Right hindlimb (tissue), 1 donor: ENCODE measurements around the gene GRIN2A.

Source experiments
- DNase-seq: peaks from one replicate; pipeline ENCODE4 v3.0.0-alpha.2; 2018

GRIN2A gene

GRCh38 chr16:9805109-9805508 is 377.1 kb downstream of the GRIN2A start:
- DNase-seq, result no peak

GRCh38 chr16:9802160-9802559 is 380.1 kb downstream of the GRIN2A start:
- no peak for DNase-seq

- no peak for DNase-seq
Observed at GRCh38 chr16:9801651-9802050, 380.6 kb downstream of the GRIN2A start.

- DNase-seq, result no peak
Observed at GRCh38 chr16:9800186-9800738, 382.0 kb downstream of the GRIN2A start.

- no peak for DNase-seq
Observed at GRCh38 chr16:9798952-9799580, 383.2 kb downstream of the GRIN2A start.

GRCh38 chr16:9798474-9798873 is 383.8 kb downstream of the GRIN2A start:
- no peak for DNase-seq

- DNase-seq, result no peak
Observed at GRCh38 chr16:9797306-9797705, 384.9 kb downstream of the GRIN2A start.

- no peak for DNase-seq
Observed at GRCh38 chr16:9793623-9794022, 388.6 kb downstream of the GRIN2A start.

GRCh38 chr16:9791556-9791955 is 390.7 kb downstream of the GRIN2A start:
- DNase-seq, result no peak

GRCh38 chr16:9790199-9790598 is 392.0 kb downstream of the GRIN2A start:
- no peak for DNase-seq

GRCh38 chr16:9787717-9788116 is 394.5 kb downstream of the GRIN2A start:
- no peak for DNase-seq

GRCh38 chr16:9780831-9781230 is 401.4 kb downstream of the GRIN2A start:
- DNase-seq, result no peak

GRCh38 chr16:9778849-9779248 is 403.4 kb downstream of the GRIN2A start:
- DNase-seq, result no peak

- DNase-seq, result no peak
Observed at GRCh38 chr16:9775998-9776397, 406.2 kb downstream of the GRIN2A start.

GRCh38 chr16:9773289-9773688 is 408.9 kb downstream of the GRIN2A start:
- no peak for DNase-seq

- DNase-seq, result no peak
Observed at GRCh38 chr16:9772526-9773225, 409.6 kb downstream of the GRIN2A start.

- no peak for DNase-seq
Observed at GRCh38 chr16:9766891-9767290, 415.3 kb downstream of the GRIN2A start.

- DNase-seq, result no peak
Observed at GRCh38 chr16:9763505-9763904, 418.7 kb downstream of the GRIN2A start.

GRCh38 chr16:9761870-9762269 is 420.4 kb downstream of the GRIN2A start:
- DNase-seq, result no peak

GRCh38 chr16:9757687-9758086 is 424.5 kb downstream of the GRIN2A start:
- DNase-seq, result no peak

GRCh38 chr16:9756434-9756833 is 425.8 kb downstream of the GRIN2A start:
- DNase-seq, result no peak

GRCh38 chr16:9755081-9755480 is 427.1 kb downstream of the GRIN2A start:
- no peak for DNase-seq

GRCh38 chr16:9741776-9742175 is 440.5 kb downstream of the GRIN2A start:
- DNase-seq, result no peak

GRCh38 chr16:9739301-9739700 is 442.9 kb downstream of the GRIN2A start:
- DNase-seq, result no peak

- DNase-seq, result no peak
Observed at GRCh38 chr16:9738690-9739089, 443.5 kb downstream of the GRIN2A start.
